ENCODE data around the gene BLTP3B.

DNA sequence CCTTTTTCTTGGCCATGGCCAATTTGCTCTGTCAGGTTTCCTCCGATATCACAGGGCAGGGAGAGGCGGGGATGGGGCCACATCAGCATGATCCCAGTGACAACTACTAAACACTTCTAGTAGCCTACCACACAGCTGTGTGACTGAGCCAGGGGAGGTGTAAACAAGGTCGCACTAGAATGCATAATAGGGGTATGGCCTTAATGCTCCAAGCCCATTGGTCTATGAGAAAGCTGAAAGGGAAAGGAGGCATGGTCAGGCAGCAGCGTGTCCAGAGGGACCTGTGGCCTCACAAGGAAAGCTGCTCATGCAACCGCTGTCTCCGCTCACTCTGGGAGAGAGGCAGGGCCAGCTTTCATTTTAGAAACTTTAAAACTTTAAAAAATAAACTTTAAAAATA lies 30.4 kb upstream of the BLTP3B start:
- TF ChIP-seq EP300 (IDR thresholded peaks at IDR 0.05; ENCODE audit: borderline replicate concordance): no peak
- TF ChIP-seq YY1 (IDR thresholded peaks at IDR 0.05; ENCODE audit: low read depth): no peak
- TF ChIP-seq, protein P1, sequence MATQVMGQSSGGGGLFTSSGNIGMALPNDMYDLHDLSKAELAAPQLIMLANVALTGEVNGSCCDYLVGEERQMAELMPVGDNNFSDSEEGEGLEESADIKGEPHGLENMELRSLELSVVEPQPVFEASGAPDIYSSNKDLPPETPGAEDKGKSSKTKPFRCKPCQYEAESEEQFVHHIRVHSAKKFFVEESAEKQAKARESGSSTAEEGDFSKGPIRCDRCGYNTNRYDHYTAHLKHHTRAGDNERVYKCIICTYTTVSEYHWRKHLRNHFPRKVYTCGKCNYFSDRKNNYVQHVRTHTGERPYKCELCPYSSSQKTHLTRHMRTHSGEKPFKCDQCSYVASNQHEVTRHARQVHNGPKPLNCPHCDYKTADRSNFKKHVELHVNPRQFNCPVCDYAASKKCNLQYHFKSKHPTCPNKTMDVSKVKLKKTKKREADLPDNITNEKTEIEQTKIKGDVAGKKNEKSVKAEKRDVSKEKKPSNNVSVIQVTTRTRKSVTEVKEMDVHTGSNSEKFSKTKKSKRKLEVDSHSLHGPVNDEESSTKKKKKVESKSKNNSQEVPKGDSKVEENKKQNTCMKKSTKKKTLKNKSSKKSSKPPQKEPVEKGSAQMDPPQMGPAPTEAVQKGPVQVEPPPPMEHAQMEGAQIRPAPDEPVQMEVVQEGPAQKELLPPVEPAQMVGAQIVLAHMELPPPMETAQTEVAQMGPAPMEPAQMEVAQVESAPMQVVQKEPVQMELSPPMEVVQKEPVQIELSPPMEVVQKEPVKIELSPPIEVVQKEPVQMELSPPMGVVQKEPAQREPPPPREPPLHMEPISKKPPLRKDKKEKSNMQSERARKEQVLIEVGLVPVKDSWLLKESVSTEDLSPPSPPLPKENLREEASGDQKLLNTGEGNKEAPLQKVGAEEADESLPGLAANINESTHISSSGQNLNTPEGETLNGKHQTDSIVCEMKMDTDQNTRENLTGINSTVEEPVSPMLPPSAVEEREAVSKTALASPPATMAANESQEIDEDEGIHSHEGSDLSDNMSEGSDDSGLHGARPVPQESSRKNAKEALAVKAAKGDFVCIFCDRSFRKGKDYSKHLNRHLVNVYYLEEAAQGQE (IDR thresholded peaks at IDR 0.05; ENCODE audit: low read depth): no peak
- no peak for TF ChIP-seq TEAD4 (IDR thresholded peaks at IDR 0.05)
- no peak for TF ChIP-seq TCF12 (IDR thresholded peaks at IDR 0.05; ENCODE audit: low read depth)
- no peak for TF ChIP-seq RAD21 (IDR thresholded peaks at IDR 0.05; ENCODE audit: low read depth)
- no peak for TF ChIP-seq TAF1 (IDR thresholded peaks at IDR 0.05; ENCODE audit: low read depth)
- TF ChIP-seq NFIC (IDR thresholded peaks at IDR 0.05): no peak
- TF ChIP-seq FOXM1 (IDR thresholded peaks at IDR 0.05; ENCODE audit: borderline replicate concordance, low read depth): no peak
- no peak for TF ChIP-seq ZBTB7A (IDR thresholded peaks at IDR 0.05; ENCODE audit: low read depth)
- no peak for TF ChIP-seq MAX (IDR thresholded peaks at IDR 0.05)
- no peak for TF ChIP-seq CEBPB (IDR thresholded peaks at IDR 0.05)
